HG03558 (cell line): Measurements from ENCODE around the gene VPS13D.
"Not testable (repeated sequence)": the region's sequence is repeated elsewhere in the genome, so short reads cannot be mapped to it uniquely, and the experiment has no call there.

Source experiments
- ATAC-seq: cut with Tn5 transposase; IDR thresholded peaks from one replicate; pipeline ENCODE4 v1.9.1; 2021; ENCODE audit warnings: moderate number of reproducible peaks; ENCODE audit not compliant: unreplicated experiment; ENCODE audit errors: extremely low read depth

Gene VPS13D

GRCh38 chr1:12358499-12358898, 128.7 kb downstream of the VPS13D start:
- ATAC-seq, result no peak

- no peak for ATAC-seq
Observed at GRCh38 chr1:12359359-12360133, 129.7 kb downstream of the VPS13D start.

GRCh38 chr1:12368646-12369045, 138.8 kb downstream of the VPS13D start:
- ATAC-seq, result no peak

GRCh38 chr1:12369258-12369657, 139.4 kb downstream of the VPS13D start:
- ATAC-seq, result no peak

- no peak for ATAC-seq
Observed at GRCh38 chr1:12370333-12370975, 140.6 kb downstream of the VPS13D start.

- ATAC-seq, result no peak
Observed at GRCh38 chr1:12371053-12371452, 141.2 kb downstream of the VPS13D start.

- ATAC-seq, result no peak
Observed at GRCh38 chr1:12372180-12372579, 142.3 kb downstream of the VPS13D start.

GRCh38 chr1:12372761-12373160, 142.9 kb downstream of the VPS13D start:
- ATAC-seq, result no peak

GRCh38 chr1:12375133-12375829, 145.5 kb downstream of the VPS13D start:
- ATAC-seq, result no peak

GRCh38 chr1:12376236-12377045, 146.6 kb downstream of the VPS13D start:
- ATAC-seq, result no peak

- ATAC-seq, result no peak
Observed at GRCh38 chr1:12380326-12381249, 150.8 kb downstream of the VPS13D start.

GRCh38 chr1:12383001-12383400, 153.2 kb downstream of the VPS13D start:
- ATAC-seq, result no peak

- no peak for ATAC-seq
Observed at GRCh38 chr1:12383786-12384185, 154.0 kb downstream of the VPS13D start.

- ATAC-seq, result no peak
Observed at GRCh38 chr1:12384836-12385456, 155.1 kb downstream of the VPS13D start.

- ATAC-seq, result no peak
Observed at GRCh38 chr1:12386130-12386529, 156.3 kb downstream of the VPS13D start.

- ATAC-seq, result no peak
Observed at GRCh38 chr1:12387641-12388040, 157.8 kb downstream of the VPS13D start.

GRCh38 chr1:12390296-12390695, 160.5 kb downstream of the VPS13D start:
- ATAC-seq, result not testable (repeated sequence)

GRCh38 chr1:12397462-12398450, 167.9 kb downstream of the VPS13D start:
- ATAC-seq, result no peak
